ENCODE results near the gene CRYGC.
"Not testable (repeated sequence)": the region's sequence is repeated elsewhere in the genome, so short reads cannot be mapped to it uniquely, and the experiment has no call there.

The CRYGC gene

GRCh38 chr2:208129744-208130711, at the start of gene CRYGC:
Gene CRYGC, minus strand, starts transcription at chr2:208129828. Its CDS starts 36 bp downstream, at chr2:208129792.
- DNase-seq (ENCODE audit: low spot score), result no peak

- no peak for DNase-seq (ENCODE audit: low spot score)
Measured at GRCh38 chr2:208179028-208179609, 49.5 kb upstream of the CRYGC start.

- no peak for DNase-seq (ENCODE audit: low spot score)
Measured at GRCh38 chr2:208175840-208176153, 46.2 kb upstream of the CRYGC start.

- DNase-seq (ENCODE audit: low spot score), result peak; percentile 85
Measured at GRCh38 chr2:208175069-208175839, 45.6 kb upstream of the CRYGC start.

- DNase-seq (ENCODE audit: low spot score), result no peak
Measured at GRCh38 chr2:208174144-208174543, 44.5 kb upstream of the CRYGC start.

GRCh38 chr2:208172125-208172524, 42.5 kb upstream of the CRYGC start:
- no peak for DNase-seq (ENCODE audit: low spot score)

GRCh38 chr2:208164951-208165755, 35.5 kb upstream of the CRYGC start:
- no peak for DNase-seq (ENCODE audit: low spot score)

- DNase-seq (ENCODE audit: low spot score), result no peak
Measured at GRCh38 chr2:208163489-208163888, 33.9 kb upstream of the CRYGC start, which contains the start of gene CRYGA. Gene CRYGA, minus strand, starts transcription at chr2:208163589. Its CDS starts 33 bp downstream, at chr2:208163556.

- no peak for DNase-seq (ENCODE audit: low spot score)
Measured at GRCh38 chr2:208156439-208156838, 26.8 kb upstream of the CRYGC start.

GRCh38 chr2:208153156-208153555, 23.5 kb upstream of the CRYGC start:
- DNase-seq (ENCODE audit: low spot score), result no peak

- no peak for DNase-seq (ENCODE audit: low spot score)
Measured at GRCh38 chr2:208150956-208151355, 21.3 kb upstream of the CRYGC start.

- no peak for DNase-seq (ENCODE audit: low spot score)
Measured at GRCh38 chr2:208150094-208150493, 20.5 kb upstream of the CRYGC start.

- no peak for DNase-seq (ENCODE audit: low spot score)
Measured at GRCh38 chr2:208148803-208149202, 19.2 kb upstream of the CRYGC start.

- no peak for DNase-seq (ENCODE audit: low spot score)
Measured at GRCh38 chr2:208147759-208148158, 18.1 kb upstream of the CRYGC start.

- DNase-seq (ENCODE audit: low spot score), result no peak
Measured at GRCh38 chr2:208147008-208147407, 17.4 kb upstream of the CRYGC start.

GRCh38 chr2:208146006-208146405, 16.4 kb upstream of the CRYGC start, which contains the start of gene CRYGB:
Gene CRYGB, minus strand, starts transcription at chr2:208146158. Its CDS starts 38 bp downstream, at chr2:208146120.
- DNase-seq (ENCODE audit: low spot score), result no peak

- DNase-seq (ENCODE audit: low spot score), result no peak
Measured at GRCh38 chr2:208142925-208143799, 13.5 kb upstream of the CRYGC start.

GRCh38 chr2:208142240-208142924, 12.8 kb upstream of the CRYGC start:
- DNase-seq (ENCODE audit: low spot score), result no peak

GRCh38 chr2:208139447-208139846, 9.8 kb upstream of the CRYGC start:
- no peak for DNase-seq (ENCODE audit: low spot score)

GRCh38 chr2:208138334-208138733, 8.7 kb upstream of the CRYGC start:
- DNase-seq (ENCODE audit: low spot score), result not testable (repeated sequence)

Data from NAMALWA (cell line).